ENCODE results near the gene LPP. TPM values are rescaled to one million over a fixed set of nuclear protein-coding genes. Genes with fewer than 3 reads are reported as not detected.

The LPP gene
- total and polyA plus RNA-seq, 2 of the 13 experiments (the other 11 are each of a cell fraction or from before 2014, with no cell fraction given) = 19.2 to 29.9 TPM

GRCh38 chr3:188296761-188297612, 143.0 kb downstream of the LPP start (continued):
- TF ChIP-seq MTERF4 (CRISPR knock-in tag; IDR thresholded peaks at IDR 0.05) (0 out of 2 replicates have a peak, but pooled peaks have one; percentile 52), CREB1 (IDR thresholded peaks at IDR 0.05) (peak; percentile 54), CREB1 (CRISPR knock-in tag; IDR thresholded peaks at IDR 0.05) (peak; percentile 90), SMARCE1 (IDR thresholded peaks at IDR 0.05; ENCODE audit: borderline replicate concordance) (no peak), ZFY (CRISPR knock-in tag; IDR thresholded peaks at IDR 0.05) (no peak; the same call in 1 of the 2 replicates), SIX1 (CRISPR knock-in tag; IDR thresholded peaks at IDR 0.05; ENCODE audit: borderline replicate concordance) (peak; percentile 94), RXRA (CRISPR knock-in tag; IDR thresholded peaks at IDR 0.05) (peak; percentile 80; the same call in 1 of the 2 replicates), ZNF776 (CRISPR knock-in tag; IDR thresholded peaks at IDR 0.05) (no peak), NFIB (CRISPR knock-in tag; IDR thresholded peaks at IDR 0.05; ENCODE audit: borderline replicate concordance) (no peak), MED1 (CRISPR knock-in tag; IDR thresholded peaks at IDR 0.05) (peak; percentile 100), ZNF841 (CRISPR knock-in tag; IDR thresholded peaks at IDR 0.05; ENCODE audit: borderline replicate concordance) (peak; percentile 77; the same call in 1 of the 2 replicates), ZBTB39 (CRISPR knock-in tag; IDR thresholded peaks at IDR 0.05) (peak; percentile 68; the same call in 1 of the 2 replicates)
- TF ChIP-seq, protein P1, sequence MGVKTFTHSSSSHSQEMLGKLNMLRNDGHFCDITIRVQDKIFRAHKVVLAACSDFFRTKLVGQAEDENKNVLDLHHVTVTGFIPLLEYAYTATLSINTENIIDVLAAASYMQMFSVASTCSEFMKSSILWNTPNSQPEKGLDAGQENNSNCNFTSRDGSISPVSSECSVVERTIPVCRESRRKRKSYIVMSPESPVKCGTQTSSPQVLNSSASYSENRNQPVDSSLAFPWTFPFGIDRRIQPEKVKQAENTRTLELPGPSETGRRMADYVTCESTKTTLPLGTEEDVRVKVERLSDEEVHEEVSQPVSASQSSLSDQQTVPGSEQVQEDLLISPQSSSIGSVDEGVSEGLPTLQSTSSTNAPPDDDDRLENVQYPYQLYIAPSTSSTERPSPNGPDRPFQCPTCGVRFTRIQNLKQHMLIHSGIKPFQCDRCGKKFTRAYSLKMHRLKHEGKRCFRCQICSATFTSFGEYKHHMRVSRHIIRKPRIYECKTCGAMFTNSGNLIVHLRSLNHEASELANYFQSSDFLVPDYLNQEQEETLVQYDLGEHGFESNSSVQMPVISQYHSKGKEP (CRISPR knock-in tag; IDR thresholded peaks at IDR 0.05) = 0 out of 2 replicates have a peak, but pooled peaks have one; percentile 66
- TF ChIP-seq, protein P2, sequence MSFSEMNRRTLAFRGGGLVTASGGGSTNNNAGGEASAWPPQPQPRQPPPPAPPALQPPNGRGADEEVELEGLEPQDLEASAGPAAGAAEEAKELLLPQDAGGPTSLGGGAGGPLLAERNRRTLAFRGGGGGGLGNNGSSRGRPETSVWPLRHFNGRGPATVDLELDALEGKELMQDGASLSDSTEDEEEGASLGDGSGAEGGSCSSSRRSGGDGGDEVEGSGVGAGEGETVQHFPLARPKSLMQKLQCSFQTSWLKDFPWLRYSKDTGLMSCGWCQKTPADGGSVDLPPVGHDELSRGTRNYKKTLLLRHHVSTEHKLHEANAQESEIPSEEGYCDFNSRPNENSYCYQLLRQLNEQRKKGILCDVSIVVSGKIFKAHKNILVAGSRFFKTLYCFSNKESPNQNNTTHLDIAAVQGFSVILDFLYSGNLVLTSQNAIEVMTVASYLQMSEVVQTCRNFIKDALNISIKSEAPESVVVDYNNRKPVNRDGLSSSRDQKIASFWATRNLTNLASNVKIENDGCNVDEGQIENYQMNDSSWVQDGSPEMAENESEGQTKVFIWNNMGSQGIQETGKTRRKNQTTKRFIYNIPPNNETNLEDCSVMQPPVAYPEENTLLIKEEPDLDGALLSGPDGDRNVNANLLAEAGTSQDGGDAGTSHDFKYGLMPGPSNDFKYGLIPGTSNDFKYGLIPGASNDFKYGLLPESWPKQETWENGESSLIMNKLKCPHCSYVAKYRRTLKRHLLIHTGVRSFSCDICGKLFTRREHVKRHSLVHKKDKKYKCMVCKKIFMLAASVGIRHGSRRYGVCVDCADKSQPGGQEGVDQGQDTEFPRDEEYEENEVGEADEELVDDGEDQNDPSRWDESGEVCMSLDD (CRISPR knock-in tag; IDR thresholded peaks at IDR 0.05; ENCODE audit: borderline replicate concordance) = peak; percentile 40; the same call in 1 of the 2 replicates
- TF ChIP-seq, protein P3, sequence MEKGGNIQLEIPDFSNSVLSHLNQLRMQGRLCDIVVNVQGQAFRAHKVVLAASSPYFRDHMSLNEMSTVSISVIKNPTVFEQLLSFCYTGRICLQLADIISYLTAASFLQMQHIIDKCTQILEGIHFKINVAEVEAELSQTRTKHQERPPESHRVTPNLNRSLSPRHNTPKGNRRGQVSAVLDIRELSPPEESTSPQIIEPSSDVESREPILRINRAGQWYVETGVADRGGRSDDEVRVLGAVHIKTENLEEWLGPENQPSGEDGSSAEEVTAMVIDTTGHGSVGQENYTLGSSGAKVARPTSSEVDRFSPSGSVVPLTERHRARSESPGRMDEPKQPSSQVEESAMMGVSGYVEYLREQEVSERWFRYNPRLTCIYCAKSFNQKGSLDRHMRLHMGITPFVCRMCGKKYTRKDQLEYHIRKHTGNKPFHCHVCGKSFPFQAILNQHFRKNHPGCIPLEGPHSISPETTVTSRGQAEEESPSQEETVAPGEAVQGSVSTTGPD (CRISPR knock-in tag; IDR thresholded peaks at IDR 0.05) = peak; percentile 84
- TF ChIP-seq, protein P4, sequence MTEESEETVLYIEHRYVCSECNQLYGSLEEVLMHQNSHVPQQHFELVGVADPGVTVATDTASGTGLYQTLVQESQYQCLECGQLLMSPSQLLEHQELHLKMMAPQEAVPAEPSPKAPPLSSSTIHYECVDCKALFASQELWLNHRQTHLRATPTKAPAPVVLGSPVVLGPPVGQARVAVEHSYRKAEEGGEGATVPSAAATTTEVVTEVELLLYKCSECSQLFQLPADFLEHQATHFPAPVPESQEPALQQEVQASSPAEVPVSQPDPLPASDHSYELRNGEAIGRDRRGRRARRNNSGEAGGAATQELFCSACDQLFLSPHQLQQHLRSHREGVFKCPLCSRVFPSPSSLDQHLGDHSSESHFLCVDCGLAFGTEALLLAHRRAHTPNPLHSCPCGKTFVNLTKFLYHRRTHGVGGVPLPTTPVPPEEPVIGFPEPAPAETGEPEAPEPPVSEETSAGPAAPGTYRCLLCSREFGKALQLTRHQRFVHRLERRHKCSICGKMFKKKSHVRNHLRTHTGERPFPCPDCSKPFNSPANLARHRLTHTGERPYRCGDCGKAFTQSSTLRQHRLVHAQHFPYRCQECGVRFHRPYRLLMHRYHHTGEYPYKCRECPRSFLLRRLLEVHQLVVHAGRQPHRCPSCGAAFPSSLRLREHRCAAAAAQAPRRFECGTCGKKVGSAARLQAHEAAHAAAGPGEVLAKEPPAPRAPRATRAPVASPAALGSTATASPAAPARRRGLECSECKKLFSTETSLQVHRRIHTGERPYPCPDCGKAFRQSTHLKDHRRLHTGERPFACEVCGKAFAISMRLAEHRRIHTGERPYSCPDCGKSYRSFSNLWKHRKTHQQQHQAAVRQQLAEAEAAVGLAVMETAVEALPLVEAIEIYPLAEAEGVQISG (CRISPR knock-in tag; IDR thresholded peaks at IDR 0.05) = peak; percentile 58; the same call in 1 of the 2 replicates
